ENCODE measurements around the gene FOXE1.
A peak's percentile ranks its signal among the peaks of the same experiment; 100 is the strongest.

The FOXE1 gene

GRCh38 chr9:97853056-97853843 is at the start of gene FOXE1:
TSS of gene FOXE1 (plus strand) at chr9:97853226. CDS start at chr9:97853915, 689 bp downstream.
- DNase-seq (ENCODE audit: low read depth, low spot score): peak; percentile 36

- DNase-seq (ENCODE audit: low read depth, low spot score): no peak
Observed at GRCh38 chr9:97804059-97804365, 49.0 kb upstream of the FOXE1 start.

- DNase-seq (ENCODE audit: low read depth, low spot score): no peak
Observed at GRCh38 chr9:97806721-97807120, 46.3 kb upstream of the FOXE1 start.

- peak; percentile 71 for DNase-seq (ENCODE audit: low read depth, low spot score)
Observed at GRCh38 chr9:97807681-97808080, 45.3 kb upstream of the FOXE1 start.

- no peak for DNase-seq (ENCODE audit: low read depth, low spot score)
Observed at GRCh38 chr9:97808415-97808814, 44.6 kb upstream of the FOXE1 start.

GRCh38 chr9:97808972-97809371 is 44.1 kb upstream of the FOXE1 start:
- no peak for DNase-seq (ENCODE audit: low read depth, low spot score)

GRCh38 chr9:97809666-97810344 is 43.2 kb upstream of the FOXE1 start:
- peak; percentile 56 for DNase-seq (ENCODE audit: low read depth, low spot score)

GRCh38 chr9:97811533-97812246 is 41.3 kb upstream of the FOXE1 start:
- no peak for DNase-seq (ENCODE audit: low read depth, low spot score)

GRCh38 chr9:97812247-97812543 is 40.8 kb upstream of the FOXE1 start:
- DNase-seq (ENCODE audit: low read depth, low spot score): no peak

- no peak for DNase-seq (ENCODE audit: low read depth, low spot score)
Observed at GRCh38 chr9:97813072-97813471, 40.0 kb upstream of the FOXE1 start.

- DNase-seq (ENCODE audit: low read depth, low spot score): no peak
Observed at GRCh38 chr9:97819735-97820134, 33.3 kb upstream of the FOXE1 start.

GRCh38 chr9:97820373-97820772 is 32.7 kb upstream of the FOXE1 start:
- DNase-seq (ENCODE audit: low read depth, low spot score): no peak

GRCh38 chr9:97830884-97831829 is 21.9 kb upstream of the FOXE1 start:
- peak; percentile 41 for DNase-seq (ENCODE audit: low read depth, low spot score)

GRCh38 chr9:97831843-97832636 is 21.0 kb upstream of the FOXE1 start:
- no peak for DNase-seq (ENCODE audit: low read depth, low spot score)

- DNase-seq (ENCODE audit: low read depth, low spot score): no peak
Observed at GRCh38 chr9:97840521-97840920, 12.5 kb upstream of the FOXE1 start.

- no peak for DNase-seq (ENCODE audit: low read depth, low spot score)
Observed at GRCh38 chr9:97842960-97843359, 10.1 kb upstream of the FOXE1 start.

GRCh38 chr9:97845130-97845529 is 7.9 kb upstream of the FOXE1 start:
- no peak for DNase-seq (ENCODE audit: low read depth, low spot score)

GRCh38 chr9:97845763-97846162 is 7.3 kb upstream of the FOXE1 start:
- DNase-seq (ENCODE audit: low read depth, low spot score): no peak

- DNase-seq (ENCODE audit: low read depth, low spot score): no peak
Observed at GRCh38 chr9:97846347-97846746, 6.7 kb upstream of the FOXE1 start.

GRCh38 chr9:97847474-97848214 is 5.4 kb upstream of the FOXE1 start:
- no peak for DNase-seq (ENCODE audit: low read depth, low spot score)

GRCh38 chr9:97848215-97848479 is 4.9 kb upstream of the FOXE1 start:
- DNase-seq (ENCODE audit: low read depth, low spot score): peak; percentile 53
